Measurements from ENCODE around the gene EXD1.

- no peak for TF ChIP-seq CTCF (IDR thresholded peaks at IDR 0.05; ENCODE audit: borderline replicate concordance, extremely low read depth, low read length, poor library complexity, severe bottlenecking)
- no peak for TF ChIP-seq EZH2 (IDR thresholded peaks at IDR 0.05; ENCODE audit: borderline replicate concordance, low read depth, low read length, severe bottlenecking)
Observed at GRCh38 chr15:41263891-41264351, 33.4 kb upstream of the EXD1 start.

All from DND-41 (cell line).